Mesothelial cell of epicardium (in vitro differentiated cells): ENCODE data around the gene SEMA4A. TPM values are rescaled to one million over a fixed set of nuclear protein-coding genes. Genes with fewer than 3 reads are reported as not detected.
A peak's percentile ranks its signal among the peaks of the same experiment; 100 is the strongest.
"Not testable (repeated sequence)": the region's sequence is repeated elsewhere in the genome, so short reads cannot be mapped to it uniquely, and the experiment has no call there.

Source experiments
- DNase-seq, 2 experiments: peaks; one replicate each; pipeline ENCODE4 v3.0.0; 2021; ENCODE audit warnings: low spot score in 2 of 2; ENCODE audit not compliant: unreplicated experiment in 2 of 2
- H3K27ac Mint-ChIP-seq: 2 replicates; pipeline ENCODE4 v1.8.0; 2021; ENCODE audit warnings: mixed read lengths
- H3K27me3 Mint-ChIP-seq: 2 replicates; pipeline ENCODE4 v1.8.0; 2021; ENCODE audit warnings: low read depth, mixed read lengths
- H3K36me3 Mint-ChIP-seq: 2 replicates; pipeline ENCODE4 v1.8.0; 2021; ENCODE audit warnings: mixed read lengths
- H3K4me1 Mint-ChIP-seq: 2 replicates; pipeline ENCODE4 v1.8.0; 2021; ENCODE audit warnings: mixed read lengths
- H3K4me3 Mint-ChIP-seq: 2 replicates; pipeline ENCODE4 v1.8.0; 2021; ENCODE audit warnings: mild to moderate bottlenecking, moderate library complexity, mixed read lengths
- H3K9me3 Mint-ChIP-seq: 2 replicates; pipeline ENCODE4 v1.8.0; 2021; ENCODE audit warnings: mixed read lengths
- CTCF ChIP-seq: fragments of 200-600 bp; sonication (generic); IDR thresholded peaks from one replicate; pipeline ENCODE4 v1.5.0; 2021; ENCODE audit warnings: antibody characterized with exemption; ENCODE audit not compliant: unreplicated experiment
- total RNA-seq: library from RNA; stranded (reverse); gene quantifications from 3 replicates; pipeline ENCODE4 v1.2.1, GENCODE V29; 2021

SEMA4A gene
- total RNA-seq, 1 donor from 2014 or later, result 18.7 TPM

- TF ChIP-seq CTCF, result no peak
- H3K27ac Mint-ChIP-seq, result peak overlapping the region; percentile 99
- H3K36me3 Mint-ChIP-seq, result peaks cover 4% of the 10 kb centered on the region
- H3K27me3 Mint-ChIP-seq, result no peaks in the 10 kb centered on the region
- no peaks in the 10 kb centered on the region for H3K9me3 Mint-ChIP-seq
- H3K4me1 Mint-ChIP-seq, result peaks cover 65% of the 10 kb centered on the region
- DNase-seq, result no peak
- peak overlapping the region; percentile 30 for H3K4me3 Mint-ChIP-seq
These were observed 30.6 kb upstream of the SEMA4A start for GRCh38 chr1:156122519-156123355.

GRCh38 chr1:156123356-156124196, 29.8 kb upstream of the SEMA4A start:
- H3K9me3 Mint-ChIP-seq, result no peaks in the 10 kb centered on the region
- H3K4me3 Mint-ChIP-seq, result peak overlapping the region; percentile 30
- H3K36me3 Mint-ChIP-seq, result peaks cover under 1% of the 10 kb centered on the region
- peak overlapping the region; percentile 99 for H3K27ac Mint-ChIP-seq
- H3K27me3 Mint-ChIP-seq, result no peaks in the 10 kb centered on the region
- H3K4me1 Mint-ChIP-seq, result peaks cover 67% of the 10 kb centered on the region
- TF ChIP-seq CTCF, result no peak
- DNase-seq, result peak; percentile 71 to 88

- Mint-ChIP-seq H3K9me3 (no peaks in the 10 kb centered on the region), H3K4me3 (no peak overlapping the region), H3K27me3 (no peaks in the 10 kb centered on the region), H3K27ac (peak overlapping the region; percentile 99), H3K36me3 (no peaks in the 10 kb centered on the region), H3K4me1 (peaks cover 77% of the 10 kb centered on the region)
- no peak for DNase-seq
- TF ChIP-seq CTCF, result no peak
These were observed 28.6 kb upstream of the SEMA4A start for GRCh38 chr1:156124557-156125483.

GRCh38 chr1:156125544-156125943, 27.8 kb upstream of the SEMA4A start:
- not testable (repeated sequence) for H3K4me3 Mint-ChIP-seq, DNase-seq, H3K36me3 Mint-ChIP-seq, H3K27me3 Mint-ChIP-seq, H3K9me3 Mint-ChIP-seq
- Mint-ChIP-seq H3K4me1 (peaks cover 76% of the 10 kb centered on the region), H3K27ac (peak overlapping the region; percentile 99)

- Mint-ChIP-seq H3K27me3 (no peaks in the 10 kb centered on the region), H3K36me3 (no peaks in the 10 kb centered on the region), H3K27ac (peak overlapping the region; percentile 100), H3K9me3 (no peaks in the 10 kb centered on the region), H3K4me3 (peak overlapping the region; percentile 45), H3K4me1 (peaks cover 75% of the 10 kb centered on the region)
- TF ChIP-seq CTCF, result no peak
- DNase-seq, result peak in 1 of 2 experiments; percentile 78
These were observed 27.2 kb upstream of the SEMA4A start for GRCh38 chr1:156126043-156126629.
